Mucosa of rectum (tissue), 2 donors: ENCODE data around the gene ACLY.
"Not testable (repeated sequence)": the region's sequence is repeated elsewhere in the genome, so short reads cannot be mapped to it uniquely, and the experiment has no call there.

ENCODE experiments used
- H3K27ac ChIP-seq, 2 donors: one replicate each; pipeline ENCODE4 v1.7.0; 2013; ENCODE audit warnings: inconsistent platforms in 2 of 2, low read depth in 2 of 2, low read length in 2 of 2
- H3K27me3 ChIP-seq, 2 donors: one replicate each; pipeline ENCODE4 v1.7.0; 2013; ENCODE audit warnings: low read length in 2 of 2; ENCODE audit not compliant: control insufficient read depth in 2 of 2, insufficient read depth in 2 of 2
- H3K36me3 ChIP-seq, 2 donors: one replicate each; pipeline ENCODE4 v1.7.0; 2013; ENCODE audit warnings: low read length in 2 of 2; ENCODE audit not compliant: control insufficient read depth in 2 of 2, insufficient read depth in 2 of 2
- H3K4me1 ChIP-seq, 2 donors: one replicate each; pipeline ENCODE4 v1.7.0; 2013; ENCODE audit warnings: low read length in 2 of 2, mild to moderate bottlenecking in 1 of 2; ENCODE audit not compliant: control insufficient read depth in 2 of 2, insufficient read depth in 2 of 2
- H3K4me3 ChIP-seq, 2 donors: one replicate each; pipeline ENCODE4 v1.7.0; 2013; ENCODE audit warnings: low read length in 2 of 2
- H3K9ac ChIP-seq, 2 donors: one replicate each; pipeline ENCODE4 v1.7.0; 2013; ENCODE audit warnings: low read length in 2 of 2, low read depth in 1 of 2, mild to moderate bottlenecking in 1 of 2
- H3K9me3 ChIP-seq, 2 donors: one replicate each; pipeline ENCODE4 v1.7.0; 2013; ENCODE audit warnings: low read length in 2 of 2; ENCODE audit not compliant: control insufficient read depth in 2 of 2
- donor health status: healthy.
- donor health status: Normal muscosa, but diverticular disease.

The ACLY gene

GRCh38 chr17:41895617-41896016 is 23.1 kb downstream of the ACLY start:
- H3K27ac ChIP-seq = no peak overlapping the region
- H3K4me1 ChIP-seq = no peaks in the 10 kb centered on the region
- no peak overlapping the region for H3K9ac ChIP-seq
- no peaks in the 10 kb centered on the region for H3K9me3 ChIP-seq
- no peak overlapping the region for H3K4me3 ChIP-seq
- H3K27me3 ChIP-seq = no peaks in the 10 kb centered on the region
- peaks cover 66 to 71% of the 10 kb centered on the region in 2 donors for H3K36me3 ChIP-seq

- H3K9ac ChIP-seq = no peak overlapping the region
- H3K36me3 ChIP-seq = peaks cover 66 to 73% of the 10 kb centered on the region in 2 donors
- no peaks in the 10 kb centered on the region for H3K27me3 ChIP-seq
- H3K9me3 ChIP-seq = no peaks in the 10 kb centered on the region
- no peak overlapping the region for H3K27ac ChIP-seq
- no peaks in the 10 kb centered on the region for H3K4me1 ChIP-seq
- H3K4me3 ChIP-seq = no peak overlapping the region
Measured at GRCh38 chr17:41894791-41895331, 23.9 kb downstream of the ACLY start.

DNA sequence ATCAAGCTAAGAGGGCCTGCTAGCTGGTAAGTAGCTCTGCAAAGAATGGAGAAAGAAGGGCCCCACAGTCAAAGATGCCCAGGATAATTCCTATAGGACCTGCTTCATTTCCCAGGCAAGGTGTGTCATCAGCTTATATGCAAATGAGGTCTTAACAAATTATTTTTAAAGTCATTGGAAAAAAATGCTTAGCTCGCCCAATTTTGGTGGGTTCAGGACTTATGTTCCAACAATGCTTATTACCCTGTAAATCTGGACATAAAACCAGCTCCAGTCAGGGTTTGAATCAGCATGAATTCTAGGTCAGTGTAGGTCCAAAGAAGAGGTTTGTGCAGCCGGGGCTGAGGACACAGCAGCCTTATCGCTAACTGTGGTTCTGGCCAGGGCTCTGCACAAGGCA is 25.4 kb downstream of the ACLY start:
- no peaks in the 10 kb centered on the region for H3K4me1 ChIP-seq
- H3K27ac ChIP-seq = no peak overlapping the region
- no peak overlapping the region for H3K9ac ChIP-seq
- no peaks in the 10 kb centered on the region for H3K27me3 ChIP-seq
- no peaks in the 10 kb centered on the region for H3K9me3 ChIP-seq
- peaks cover 70 to 73% of the 10 kb centered on the region in 2 donors for H3K36me3 ChIP-seq
- H3K4me3 ChIP-seq = no peak overlapping the region

- Histone ChIP-seq H3K9me3 (no peaks in the 10 kb centered on the region), H3K36me3 (peaks cover 69 to 73% of the 10 kb centered on the region in 2 donors), H3K27ac (no peak overlapping the region), H3K9ac (no peak overlapping the region), H3K4me3 (no peak overlapping the region), H3K4me1 (no peaks in the 10 kb centered on the region), H3K27me3 (no peaks in the 10 kb centered on the region)
Measured at GRCh38 chr17:41892021-41892376, 26.8 kb downstream of the ACLY start.

DNA sequence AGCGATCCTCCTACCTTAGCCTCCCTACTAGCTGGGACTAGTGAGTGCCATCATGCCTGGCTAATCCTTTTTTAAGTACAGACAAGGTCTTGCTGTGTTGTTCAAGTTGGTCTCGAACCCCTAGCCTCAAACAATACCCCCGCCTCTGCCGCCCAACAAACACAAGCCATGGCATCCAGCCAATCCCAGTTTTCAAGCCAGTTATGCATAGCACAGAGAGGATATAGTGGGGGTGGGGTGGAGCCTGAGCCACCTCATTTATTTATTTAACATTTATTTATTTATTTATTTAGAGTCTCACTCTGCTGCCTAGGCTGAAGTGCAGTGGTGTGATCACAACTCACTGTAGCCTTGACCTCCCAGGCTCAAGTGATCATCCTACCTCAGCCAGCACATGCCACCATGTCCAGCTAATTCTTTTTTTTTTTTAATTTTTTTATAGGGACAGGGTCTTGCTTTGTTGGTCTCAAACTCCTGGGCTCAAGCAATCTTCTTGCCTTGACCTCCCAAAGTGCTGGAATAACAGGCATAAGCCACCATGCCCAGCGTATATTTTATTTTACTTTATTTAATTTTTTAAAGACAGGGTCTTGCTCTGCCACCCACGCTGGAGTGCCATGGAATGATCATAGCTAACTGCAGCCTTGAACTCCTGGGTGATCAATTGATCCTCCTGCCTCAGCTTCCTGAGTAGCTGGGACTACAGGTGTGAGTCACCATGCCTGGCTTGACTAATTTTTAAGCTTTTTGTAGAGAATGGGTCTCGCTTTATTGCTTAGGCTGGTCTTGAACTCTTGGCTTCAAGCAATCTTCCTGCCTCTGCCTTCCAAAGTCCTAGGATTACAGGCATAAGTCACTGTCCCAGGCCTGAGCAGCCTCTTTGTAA is 27.4 kb downstream of the ACLY start:
- Histone ChIP-seq H3K27me3 (no peaks in the 10 kb centered on the region), H3K36me3 (peaks cover 69% of the 10 kb centered on the region in 2 donors), H3K9me3 (no peaks in the 10 kb centered on the region), H3K9ac (no peak overlapping the region), H3K27ac (no peak overlapping the region), H3K4me1 (no peaks in the 10 kb centered on the region), H3K4me3 (no peak overlapping the region)

- H3K36me3 ChIP-seq = peaks cover 69 to 72% of the 10 kb centered on the region in 2 donors
- H3K9ac ChIP-seq = no peak overlapping the region
Measured at GRCh38 chr17:41888332-41888965, 30.3 kb downstream of the ACLY start.

DNA sequence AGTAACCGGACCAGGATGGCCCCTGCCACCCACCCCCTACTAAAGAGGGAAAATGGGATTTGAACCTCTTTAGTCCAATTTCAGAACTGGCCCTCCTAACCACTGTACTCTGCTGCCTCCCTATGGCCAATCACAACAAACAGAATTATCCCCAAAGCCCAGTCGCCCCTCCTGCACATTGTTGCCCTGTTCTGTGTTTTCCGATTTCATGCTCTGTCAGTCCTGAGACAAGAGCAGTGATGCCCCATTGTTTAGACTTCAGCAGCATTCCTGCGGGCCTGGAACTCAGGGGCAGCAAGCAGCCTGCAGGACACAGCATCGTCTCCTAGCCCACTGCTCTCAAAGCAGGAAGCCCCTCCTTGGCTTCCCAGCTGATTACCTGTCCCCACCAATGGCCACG is 33.0 kb downstream of the ACLY start:
- H3K27ac ChIP-seq = no peak overlapping the region
- no peaks in the 10 kb centered on the region for H3K9me3 ChIP-seq
- H3K4me3 ChIP-seq = no peak overlapping the region
- no peaks in the 10 kb centered on the region for H3K4me1 ChIP-seq
- H3K9ac ChIP-seq = no peak overlapping the region
- no peaks in the 10 kb centered on the region for H3K27me3 ChIP-seq
- H3K36me3 ChIP-seq = peaks cover 59 to 69% of the 10 kb centered on the region in 2 donors

More at GRCh38 chr17:41888332-41888965, 30.3 kb downstream of the ACLY start:
- no peaks in the 10 kb centered on the region for H3K9me3 ChIP-seq
- H3K4me1 ChIP-seq = no peaks in the 10 kb centered on the region
- H3K27me3 ChIP-seq = no peaks in the 10 kb centered on the region
- H3K4me3 ChIP-seq = no peak overlapping the region
- no peak overlapping the region for H3K27ac ChIP-seq

DNA sequence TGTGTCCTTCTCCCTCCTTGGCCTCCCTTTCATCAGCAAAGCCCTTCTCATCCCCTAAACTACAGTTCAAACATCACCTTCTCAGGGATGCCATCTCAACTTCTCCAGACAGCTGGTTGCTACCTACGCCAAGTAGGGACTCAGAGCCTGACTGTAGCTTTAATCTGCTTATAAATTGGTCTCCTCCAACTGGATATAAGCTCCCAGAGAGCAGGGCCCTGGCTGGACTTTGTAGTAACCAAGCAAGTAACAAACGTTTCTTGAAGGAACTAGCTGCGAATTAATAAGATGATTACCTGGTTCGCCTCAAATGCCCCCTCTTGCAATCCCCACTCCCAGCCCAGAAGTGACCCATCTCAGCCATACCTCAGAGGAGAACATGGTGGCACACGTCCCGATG is 36.0 kb downstream of the ACLY start:
- Histone ChIP-seq H3K27ac (no peak overlapping the region), H3K4me3 (no peak overlapping the region), H3K9me3 (no peaks in the 10 kb centered on the region), H3K27me3 (no peaks in the 10 kb centered on the region), H3K9ac (no peak overlapping the region), H3K4me1 (no peaks in the 10 kb centered on the region), H3K36me3 (peaks cover 59 to 78% of the 10 kb centered on the region in 2 donors)

GRCh38 chr17:41880130-41880529 is 38.6 kb downstream of the ACLY start:
- Histone ChIP-seq H3K9ac (no peak overlapping the region), H3K4me1 (no peaks in the 10 kb centered on the region), H3K9me3 (no peaks in the 10 kb centered on the region)

DNA sequence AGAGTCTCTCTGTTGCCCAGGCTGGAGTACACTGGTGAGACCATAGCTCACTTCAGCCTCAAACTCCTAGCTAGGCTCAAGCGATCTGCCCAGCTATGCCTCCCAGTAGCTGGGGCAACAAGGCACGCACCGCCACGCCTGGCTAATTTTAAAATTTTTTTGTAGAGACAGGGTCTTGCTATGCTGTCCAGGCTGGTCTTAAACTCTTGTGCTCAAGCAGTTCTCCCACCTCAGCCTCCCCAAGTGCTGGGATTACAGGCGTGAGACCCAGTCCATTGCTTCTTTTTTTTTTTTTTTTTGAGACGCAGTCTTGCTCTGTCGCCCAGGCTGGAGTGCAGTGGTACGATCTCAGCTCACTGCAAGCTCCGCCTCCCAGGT is 44.5 kb downstream of the ACLY start:
- H3K36me3 ChIP-seq = peaks cover 52 to 55% of the 10 kb centered on the region in 2 donors
- H3K27ac ChIP-seq, H3K27me3 ChIP-seq, H3K4me3 ChIP-seq, H3K9ac ChIP-seq, H3K9me3 ChIP-seq, H3K4me1 ChIP-seq: not testable (repeated sequence)

More at GRCh38 chr17:41880130-41880529, 38.6 kb downstream of the ACLY start:
- H3K27me3 ChIP-seq = no peaks in the 10 kb centered on the region
- H3K36me3 ChIP-seq = peaks cover 39 to 56% of the 10 kb centered on the region in 2 donors
- H3K4me3 ChIP-seq = no peak overlapping the region
- no peak overlapping the region for H3K27ac ChIP-seq
